Keratinocyte (primary cell): ENCODE results near the gene SEMA3C.

Experiments used
- EZH2 ChIP-seq: IDR thresholded peaks from one replicate; pipeline ENCODE4 v1.6.1; 2012; ENCODE audit warnings: inconsistent platforms, mild to moderate bottlenecking, low read length, moderate library complexity
- TF ChIP-seq, protein P1 (sequence below), 3 experiments: IDR thresholded peaks in 1 of 3; conservative IDR thresholded peaks in 1 of 3; optimal IDR thresholded peaks in 1 of 3; 2 replicates in 2 of 3; 3 replicates in 1 of 3; pipeline versions ENCODE3 to v1.5.1; 2011; ENCODE audit warnings: low read length in 3 of 3, mild to moderate bottlenecking in 3 of 3, moderate library complexity in 2 of 3, control low read depth in 1 of 3, inconsistent platforms in 1 of 3; ENCODE audit not compliant: insufficient read depth in 2 of 3; ENCODE audit errors: extremely low read depth in 1 of 3

DNA sequence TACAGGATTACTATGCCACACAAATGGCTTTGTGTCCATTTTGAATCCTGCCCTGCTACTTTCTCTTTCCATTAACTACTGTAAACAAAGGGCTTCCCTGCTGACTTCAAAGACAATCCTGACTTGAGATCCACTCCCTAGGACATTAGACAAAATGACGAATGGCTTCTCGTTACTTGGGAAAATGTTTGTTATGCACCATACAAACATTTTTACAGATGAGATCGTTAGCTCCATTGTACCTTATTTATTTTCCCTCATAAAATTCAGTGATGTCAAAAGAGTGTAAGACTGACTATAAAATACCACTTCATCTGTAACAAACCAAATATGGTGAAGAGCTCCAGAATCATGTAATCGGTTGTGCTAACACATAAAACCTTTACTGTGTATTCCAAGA, 158.6 kb downstream of the SEMA3C start:
- TF ChIP-seq, protein P1, sequence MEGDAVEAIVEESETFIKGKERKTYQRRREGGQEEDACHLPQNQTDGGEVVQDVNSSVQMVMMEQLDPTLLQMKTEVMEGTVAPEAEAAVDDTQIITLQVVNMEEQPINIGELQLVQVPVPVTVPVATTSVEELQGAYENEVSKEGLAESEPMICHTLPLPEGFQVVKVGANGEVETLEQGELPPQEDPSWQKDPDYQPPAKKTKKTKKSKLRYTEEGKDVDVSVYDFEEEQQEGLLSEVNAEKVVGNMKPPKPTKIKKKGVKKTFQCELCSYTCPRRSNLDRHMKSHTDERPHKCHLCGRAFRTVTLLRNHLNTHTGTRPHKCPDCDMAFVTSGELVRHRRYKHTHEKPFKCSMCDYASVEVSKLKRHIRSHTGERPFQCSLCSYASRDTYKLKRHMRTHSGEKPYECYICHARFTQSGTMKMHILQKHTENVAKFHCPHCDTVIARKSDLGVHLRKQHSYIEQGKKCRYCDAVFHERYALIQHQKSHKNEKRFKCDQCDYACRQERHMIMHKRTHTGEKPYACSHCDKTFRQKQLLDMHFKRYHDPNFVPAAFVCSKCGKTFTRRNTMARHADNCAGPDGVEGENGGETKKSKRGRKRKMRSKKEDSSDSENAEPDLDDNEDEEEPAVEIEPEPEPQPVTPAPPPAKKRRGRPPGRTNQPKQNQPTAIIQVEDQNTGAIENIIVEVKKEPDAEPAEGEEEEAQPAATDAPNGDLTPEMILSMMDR (optimal IDR thresholded peaks at IDR 0.05 in 1 of 3, IDR thresholded peaks at IDR 0.05 in 1 of 3, conservative IDR thresholded peaks at IDR 0.05 in 1 of 3; ENCODE audit: extremely low read depth in 1 of 3, insufficient read depth in 2 of 3, low read length in 3 of 3): no peak
- no peak for TF ChIP-seq EZH2
